NCI-H82 treated with DMSO at 0.1 percent for 48 hours (cell line): ENCODE measurements around the gene CLN3.
"Not testable (repeated sequence)": the region's sequence is repeated elsewhere in the genome, so short reads cannot be mapped to it uniquely, and the experiment has no call there.

Experiments
- DNase-seq: peaks from one replicate; lab custom pipeline; 2025; ENCODE audit not compliant: unreplicated experiment; lab: John Stamatoyannopoulos, UW

The CLN3 gene

DNA sequence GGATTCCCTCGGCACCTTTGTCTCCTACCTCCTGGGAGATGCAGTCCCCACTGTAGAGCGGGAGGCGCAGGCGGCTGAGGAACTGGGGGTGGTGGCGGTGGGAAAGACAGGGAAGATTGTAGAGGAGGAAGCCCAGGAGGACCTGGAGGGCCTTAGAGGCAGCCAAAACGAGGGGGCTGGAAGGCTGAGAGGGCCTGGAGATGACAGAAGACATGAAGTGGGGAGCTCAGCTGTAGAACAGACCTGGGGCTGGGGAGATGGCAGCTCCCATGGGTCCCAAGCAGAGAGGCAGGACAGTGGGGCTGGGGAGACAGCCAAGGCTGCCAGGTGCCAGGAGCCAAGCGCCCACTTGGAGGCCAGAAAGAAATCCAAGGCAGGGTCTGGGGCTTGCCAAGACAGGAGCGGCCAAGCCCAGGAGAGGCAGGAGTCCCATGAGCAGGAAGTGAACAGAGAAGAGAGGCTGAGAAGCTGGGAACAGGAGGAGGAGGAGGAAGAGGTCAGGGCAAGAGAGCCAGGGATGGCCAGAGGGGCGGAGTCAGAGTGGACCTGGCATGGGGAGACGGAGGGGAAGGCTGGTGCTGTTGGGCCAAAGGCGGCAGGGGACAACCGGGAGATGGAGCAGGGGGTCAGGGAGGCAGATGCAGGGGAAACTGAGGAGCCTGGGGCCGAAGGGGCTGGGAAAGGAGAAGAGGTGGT lies 3.4 kb upstream of the CLN3 start:
- DNase-seq, result no peak

DNA sequence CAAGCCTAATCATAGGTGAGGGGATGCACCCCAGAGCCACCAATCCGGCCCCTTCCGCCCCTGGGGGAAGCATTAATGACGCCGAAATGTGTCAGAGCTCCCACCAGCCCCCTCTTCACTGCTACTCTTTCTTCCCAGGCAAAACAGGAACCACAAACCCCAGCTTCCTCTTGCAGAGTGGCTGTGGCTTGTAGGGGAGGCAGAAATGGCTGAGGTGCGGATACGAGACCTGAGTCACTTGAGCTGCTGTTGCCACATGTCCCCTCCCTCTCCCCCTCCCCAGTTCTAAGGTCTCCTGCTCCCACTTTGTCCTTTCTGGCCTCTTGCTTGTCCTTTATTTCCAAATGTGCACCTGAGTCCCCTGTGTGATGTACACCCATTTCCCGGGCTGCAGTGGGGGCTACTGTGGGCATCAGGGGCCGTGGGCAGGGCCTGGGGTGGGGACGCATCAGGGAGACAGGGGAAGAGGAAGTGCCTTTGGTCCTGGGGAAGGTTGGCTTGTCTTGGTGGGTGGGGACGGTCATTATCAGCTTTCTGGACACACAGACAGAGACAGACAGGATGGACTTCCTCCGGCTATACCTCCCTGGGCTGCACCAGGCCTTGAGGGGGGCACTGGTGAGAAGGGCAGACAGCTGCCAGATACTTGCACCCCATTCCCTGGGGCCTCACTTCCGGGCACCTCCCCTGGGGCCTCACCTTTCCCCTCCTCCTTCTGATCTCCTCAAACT lies 2.4 kb upstream of the CLN3 start, which contains the start of gene APOBR:
Gene APOBR (plus strand): TSS at position 523 of the 731 bp plus-strand sequence. CDS start 39 bp downstream, at position 562.
- no peak for DNase-seq

DNA sequence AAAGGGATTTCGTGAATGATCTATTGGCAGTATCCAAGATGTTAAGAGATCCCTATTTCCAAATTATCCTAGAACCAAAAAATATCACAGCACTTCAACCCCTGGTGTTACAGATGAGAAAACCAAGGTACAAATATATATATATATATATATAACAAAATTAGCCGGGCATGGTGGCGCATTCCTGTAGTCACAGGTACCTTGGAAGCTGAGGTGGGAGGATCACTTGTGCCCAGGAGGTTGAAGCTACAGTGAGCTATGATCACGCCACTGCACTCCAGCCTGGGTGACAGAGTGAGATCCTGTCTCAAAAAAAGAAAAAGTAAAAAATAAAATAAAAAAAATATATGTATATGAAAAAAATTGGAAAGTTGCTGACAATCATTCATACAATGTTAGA lies 637 bp upstream of the CLN3 start:
- DNase-seq, result no peak

DNA sequence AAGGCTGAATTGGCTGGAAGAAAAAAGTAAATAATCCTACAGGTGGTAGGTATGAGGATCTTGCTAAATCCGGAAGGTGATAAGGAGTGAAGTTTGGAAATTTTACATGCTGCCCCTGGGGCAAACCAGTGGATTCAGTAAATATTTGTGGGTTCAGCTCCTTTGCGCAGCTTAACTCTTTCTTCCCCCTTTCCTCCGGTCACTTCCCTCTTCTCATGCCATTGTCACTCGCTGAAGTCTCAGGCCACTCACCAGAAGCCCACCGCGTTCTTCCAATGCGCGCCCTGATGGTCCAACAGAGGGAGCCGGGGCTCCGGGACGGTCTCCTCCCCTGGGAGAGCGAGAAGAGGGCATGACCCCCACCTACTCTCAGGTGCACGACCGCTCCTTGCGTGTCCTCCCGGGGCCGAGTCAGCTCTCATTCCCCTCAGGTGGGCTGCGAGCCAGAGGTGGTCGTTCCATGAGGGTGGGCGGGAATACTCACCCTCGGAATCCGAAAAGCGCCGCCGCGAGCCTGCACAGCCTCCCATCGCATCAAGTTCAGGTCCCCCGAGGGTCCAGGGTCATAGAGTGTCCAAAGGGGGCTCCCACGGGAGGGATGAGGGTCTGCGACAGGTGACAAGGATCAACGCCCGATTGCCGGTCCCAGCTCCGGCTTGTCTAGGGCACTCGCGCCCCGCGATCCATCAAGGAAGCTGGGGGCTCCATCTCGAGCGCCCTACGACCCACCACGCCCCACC lies 474 bp downstream of the CLN3 start:
- DNase-seq, result no peak

DNA sequence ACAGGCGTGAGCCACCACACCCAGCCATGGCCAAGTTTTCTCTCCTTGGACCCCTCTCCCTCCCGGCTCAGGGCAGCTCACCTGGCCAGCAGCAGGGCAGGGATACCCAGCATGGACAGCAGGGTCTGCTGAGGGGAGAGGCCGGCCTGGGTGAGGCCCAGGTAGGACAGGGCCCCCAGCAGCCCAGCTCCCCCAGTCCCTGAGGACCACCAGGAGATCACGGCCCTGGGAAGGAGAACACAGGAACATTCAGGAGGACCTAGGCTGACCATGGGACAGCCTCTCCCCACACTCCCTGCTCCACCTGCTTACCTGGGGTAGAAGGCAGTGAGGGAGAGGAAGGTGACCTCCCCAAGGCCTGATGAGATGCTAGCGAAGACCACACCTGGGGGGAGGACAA lies 5.6 kb downstream of the CLN3 start:
- no peak for DNase-seq

DNA sequence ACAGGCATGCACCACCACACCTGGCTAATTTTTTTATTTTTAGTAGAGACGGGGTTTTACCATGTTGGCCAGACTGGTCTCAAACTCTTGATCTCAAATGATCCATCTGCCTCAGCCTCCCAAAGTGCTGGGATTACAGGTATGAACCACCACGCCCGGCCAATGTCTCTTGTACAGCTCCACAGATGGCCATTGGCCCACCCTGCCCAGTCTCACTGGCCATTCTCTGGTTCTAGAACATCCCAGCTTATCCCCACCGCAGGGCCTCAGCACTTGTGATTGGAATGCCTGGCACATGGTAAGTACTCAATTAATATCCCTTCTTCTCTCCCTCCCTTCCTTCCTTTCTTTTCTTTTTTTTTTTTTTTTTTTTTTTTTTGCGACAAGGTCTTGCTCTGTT lies 8.5 kb downstream of the CLN3 start:
- DNase-seq, result not testable (repeated sequence)

DNA sequence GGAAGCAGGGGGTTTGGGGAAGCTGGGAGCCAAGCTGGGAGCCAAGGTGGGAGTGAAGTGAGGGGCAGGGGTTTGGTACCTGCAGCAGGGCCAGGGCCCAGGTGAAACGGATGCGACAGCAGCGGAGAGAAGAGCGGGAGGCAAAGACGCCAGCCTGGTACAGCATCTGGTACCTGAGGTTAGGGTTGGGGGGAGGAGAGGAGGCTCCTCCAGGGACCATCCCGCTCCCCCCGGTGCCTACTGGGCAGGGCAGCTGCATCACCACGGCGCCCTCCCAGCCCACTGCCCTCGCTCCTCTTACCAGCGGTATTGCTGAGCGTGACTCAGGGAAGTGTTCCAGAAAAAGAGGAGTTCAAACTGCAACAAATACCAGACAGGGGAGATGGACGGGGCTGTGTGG lies 9.8 kb downstream of the CLN3 start:
- no peak for DNase-seq

DNA sequence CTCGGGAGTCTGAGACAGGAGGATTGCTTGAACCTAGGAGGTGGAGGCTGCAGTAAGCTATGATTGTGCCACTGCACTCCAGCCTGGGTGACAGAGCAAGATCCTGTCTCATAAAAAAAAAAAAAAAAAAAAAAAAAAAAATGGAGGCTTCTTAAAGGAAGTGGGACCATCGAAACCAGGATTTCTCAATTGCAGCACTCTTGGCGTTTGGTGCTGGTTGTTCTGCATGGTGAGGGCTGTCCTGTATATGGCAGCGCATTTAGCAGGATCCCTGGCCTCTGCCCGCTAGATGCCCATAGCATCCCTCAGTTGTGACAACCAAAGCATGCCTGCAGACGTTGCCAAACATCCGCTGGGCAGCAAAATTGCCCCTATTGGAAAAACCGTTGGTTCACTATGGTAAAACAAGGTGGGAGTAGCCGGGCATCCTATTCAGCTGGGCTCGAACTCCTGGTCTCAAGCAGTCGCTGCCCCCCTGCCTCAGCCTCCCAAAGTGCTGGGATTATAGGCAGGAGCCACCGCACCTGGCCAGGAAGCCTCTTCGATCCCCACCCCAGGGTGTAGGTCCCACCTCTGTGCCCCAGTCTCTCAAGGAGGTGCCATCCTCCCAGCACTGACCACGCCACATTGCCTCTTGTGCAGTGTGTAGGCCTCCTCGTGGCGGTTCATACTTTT lies 13.2 kb downstream of the CLN3 start:
- DNase-seq, result no peak

DNA sequence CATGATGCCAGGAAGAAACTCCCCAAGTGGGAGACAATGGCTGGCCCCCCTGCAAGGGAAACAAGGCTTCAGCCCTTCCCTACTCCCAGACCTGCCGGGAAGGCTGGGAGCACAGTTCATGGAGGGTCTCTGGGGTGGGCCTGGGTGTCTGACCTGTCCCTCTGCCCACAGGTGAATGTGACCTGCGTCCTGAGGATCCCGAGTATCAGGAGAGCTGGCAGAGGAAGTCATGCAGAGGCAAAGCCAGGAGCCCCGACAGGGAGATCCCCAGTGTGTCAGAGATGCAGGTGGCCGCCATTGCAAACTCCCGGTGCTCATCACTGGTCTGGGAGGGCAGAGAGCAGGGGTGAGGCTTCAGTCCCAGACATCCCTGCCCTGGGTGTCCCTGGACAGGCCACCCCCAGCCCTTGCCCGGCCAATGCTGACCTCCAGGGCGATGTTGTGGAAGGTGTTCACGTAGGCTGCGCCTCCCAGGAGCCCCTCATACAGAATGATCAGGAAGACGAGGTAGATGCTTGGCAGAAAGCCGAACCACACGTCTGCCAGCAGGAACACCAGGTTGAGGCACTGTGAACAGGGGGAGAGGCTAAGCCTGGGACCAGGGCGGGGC lies 14.5 kb downstream of the CLN3 start:
- no peak for DNase-seq

DNA sequence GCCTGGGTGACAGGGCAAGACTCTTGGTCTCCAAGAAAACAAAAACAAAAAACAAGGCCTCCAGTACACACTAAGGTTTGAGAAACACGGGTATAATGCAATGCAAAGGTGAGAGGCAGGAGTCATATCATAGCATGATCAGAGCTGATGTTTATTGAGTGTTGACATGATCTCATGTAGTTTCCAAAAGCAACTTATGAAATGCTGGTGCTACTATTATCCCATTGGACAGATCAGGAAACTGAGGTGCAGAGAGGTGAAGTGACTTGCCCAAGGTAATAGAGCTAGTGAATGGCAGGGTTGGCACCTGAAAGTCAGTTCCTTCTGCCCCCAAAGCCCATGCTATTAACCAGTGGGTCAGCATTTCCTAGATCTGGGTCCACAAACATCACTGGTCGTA lies 16.7 kb downstream of the CLN3 start:
- no peak for DNase-seq

DNA sequence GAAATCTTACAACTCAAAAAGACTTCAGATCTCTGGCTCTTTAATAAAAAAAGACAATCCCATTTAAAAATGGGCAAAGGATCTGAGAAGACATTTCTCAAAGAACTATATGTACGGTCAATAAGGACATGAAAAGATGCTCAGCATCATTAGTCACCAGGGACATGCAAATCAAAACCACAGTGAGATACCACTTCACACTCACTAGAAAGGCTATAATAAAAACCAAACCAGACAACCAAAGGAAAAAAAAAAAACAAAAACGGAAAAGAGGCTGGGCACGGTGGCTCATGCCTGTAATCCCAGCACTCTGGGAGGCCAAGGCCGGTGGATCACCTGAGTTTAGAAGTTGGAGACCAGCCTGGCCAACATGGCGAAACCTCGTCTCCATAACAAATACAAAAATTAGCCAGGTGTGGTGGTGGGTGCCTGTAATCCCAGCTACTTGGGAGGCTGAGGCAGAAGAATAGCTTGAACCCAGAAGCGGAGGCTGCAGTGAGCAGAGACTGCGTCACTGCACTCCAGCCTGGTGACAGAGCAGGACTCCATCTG lies 18.1 kb downstream of the CLN3 start:
- no peak for DNase-seq

DNA sequence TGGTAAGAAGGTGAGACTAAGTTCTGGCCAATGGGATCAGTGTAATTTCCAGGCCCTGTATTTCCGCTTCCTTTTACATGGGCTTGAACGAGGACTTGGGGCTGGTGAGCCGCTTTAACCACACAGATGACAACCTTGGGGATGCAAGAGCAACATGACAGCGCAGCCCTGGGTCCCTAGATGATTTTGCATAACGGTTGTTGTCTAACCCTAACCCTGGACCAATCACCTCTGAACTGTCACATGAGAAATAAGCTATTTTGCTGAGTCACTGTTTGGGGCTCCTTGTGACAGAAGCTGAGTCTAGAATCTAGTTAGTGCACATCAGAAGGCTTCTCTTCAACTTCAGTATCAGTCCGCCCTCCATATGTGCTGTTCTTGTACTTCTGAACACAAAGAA lies 44.8 kb downstream of the CLN3 start:
- not testable (repeated sequence) for DNase-seq

DNA sequence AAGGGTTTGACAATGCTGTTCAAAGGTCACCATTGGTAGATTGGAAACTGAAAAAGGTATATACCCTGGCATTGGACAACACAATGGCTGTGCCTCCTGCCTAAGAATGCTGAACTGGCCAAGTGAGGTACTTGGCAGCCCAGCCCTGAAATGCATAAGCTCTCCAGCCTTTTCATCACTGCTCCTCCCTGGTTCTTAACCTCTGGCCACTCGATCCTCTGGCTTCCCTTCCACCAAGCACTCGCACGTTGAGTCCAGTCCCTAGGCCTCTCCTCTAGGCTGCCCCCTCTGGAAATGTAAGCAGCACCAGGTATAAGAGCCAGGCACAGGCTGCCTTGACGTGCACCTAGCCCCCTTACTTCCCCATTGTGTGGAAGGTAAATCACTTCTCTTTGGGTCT lies 45.5 kb downstream of the CLN3 start:
- DNase-seq, result not testable (repeated sequence)

DNA sequence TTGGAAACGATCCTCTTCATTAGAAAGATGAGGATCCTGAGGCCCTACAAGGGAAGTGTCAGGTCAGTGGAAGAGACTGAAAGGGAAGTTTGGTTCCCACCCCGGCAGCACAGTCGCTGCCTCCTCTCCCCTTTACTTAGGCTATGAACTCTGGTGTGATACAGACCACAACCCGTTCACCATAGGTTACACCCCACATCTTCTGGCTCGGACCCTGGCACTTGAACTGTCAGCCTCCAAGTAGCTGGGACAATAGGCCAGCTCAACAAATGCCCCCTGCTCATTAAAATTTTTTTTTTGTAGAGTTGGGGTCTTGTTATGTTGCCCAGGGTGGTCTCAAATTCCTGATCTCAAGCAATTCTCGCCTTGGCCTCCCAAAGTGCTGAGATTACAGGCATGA lies 47.9 kb downstream of the CLN3 start:
- not testable (repeated sequence) for DNase-seq

DNA sequence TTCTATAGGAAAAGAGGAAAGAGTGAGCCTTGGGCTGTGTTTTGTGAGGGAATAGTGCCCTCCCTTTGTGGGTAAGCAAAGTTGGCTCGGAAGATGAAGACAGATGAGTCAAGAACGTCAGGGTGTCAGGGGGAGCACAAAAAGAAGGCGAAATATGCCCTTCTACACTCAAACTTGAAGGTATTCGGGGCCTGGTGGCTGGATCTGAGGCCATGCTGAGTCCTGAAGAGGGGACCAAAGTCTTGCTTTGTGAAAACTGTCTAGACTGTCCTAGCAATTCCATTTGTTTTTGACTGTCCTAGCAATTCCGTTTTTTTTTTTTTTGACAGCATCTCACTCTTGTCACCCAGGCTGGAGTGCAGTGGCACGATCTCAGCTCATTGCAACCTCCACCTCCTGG lies 53.0 kb downstream of the CLN3 start:
- DNase-seq, result not testable (repeated sequence)

DNA sequence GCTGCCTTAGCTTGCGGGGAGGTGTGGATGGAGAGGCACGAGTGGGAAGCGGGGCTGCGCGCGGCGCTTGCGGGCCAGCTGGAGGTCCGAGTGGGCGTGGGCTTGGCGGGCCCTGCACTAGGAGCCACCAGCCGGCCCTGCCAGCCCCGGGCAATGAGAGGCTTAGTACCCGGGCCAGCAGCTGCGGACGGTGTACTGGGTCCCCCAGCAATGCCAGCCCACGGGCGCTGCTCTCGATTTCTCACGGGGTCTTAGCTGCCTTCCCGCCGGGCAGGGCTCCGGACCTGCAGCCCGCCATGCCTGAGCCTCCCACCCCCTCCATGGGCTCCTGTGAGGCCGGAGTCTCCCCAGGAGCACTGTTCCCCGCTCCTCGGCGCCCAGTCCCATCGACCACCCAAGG lies 56.5 kb downstream of the CLN3 start:
- DNase-seq, result not testable (repeated sequence)
